MM.1S (cell line): ENCODE measurements around the gene CHRM3.

ENCODE experiments used
- DNase-seq: peaks from one replicate; pipeline ENCODE4 v3.0.0-alpha.2; 2015
- H2AFZ ChIP-seq: fragments of 300-600 bp; sonication (generic); 2 replicates; pipeline ENCODE4 v1.6.0; 2016; ENCODE audit warnings: antibody characterized with exemption, low read length
- H3F3A ChIP-seq: fragments of 300-600 bp; sonication (generic); 2 replicates; pipeline ENCODE4 v1.6.1; 2016; ENCODE audit warnings: mild to moderate bottlenecking, antibody characterized with exemption, low read length, moderate library complexity, mixed read lengths; ENCODE audit not compliant: insufficient read depth
- H3K27ac ChIP-seq: fragments of 300-600 bp; sonication (generic); 2 replicates; pipeline ENCODE4 v1.5.1; 2016; ENCODE audit warnings: mild to moderate bottlenecking, low read length
- H3K27me3 ChIP-seq: fragments of 300-600 bp; sonication (generic); replicated peaks from 2 replicates; pipeline ENCODE4 v1.6.0; 2016; ENCODE audit warnings: low read length; ENCODE audit not compliant: insufficient read depth
- H3K36me3 ChIP-seq: fragments of 300-600 bp; sonication (generic); replicated peaks from 2 replicates; pipeline ENCODE4 v1.6.1; 2016; ENCODE audit warnings: mild to moderate bottlenecking, low read length, mixed read lengths; ENCODE audit not compliant: insufficient read depth
- H3K4me1 ChIP-seq: fragments of 300-600 bp; sonication (generic); 2 replicates; pipeline ENCODE4 v1.6.1; 2016; ENCODE audit warnings: low read length, mixed read lengths
- H3K4me2 ChIP-seq: fragments of 300-600 bp; sonication (generic); 2 replicates; pipeline ENCODE4 v1.6.0; 2016; ENCODE audit warnings: low read depth, low read length
- H3K4me3 ChIP-seq: fragments of 300-600 bp; sonication (generic); 2 replicates; pipeline ENCODE4 v1.5.1; 2016; ENCODE audit warnings: low read length, mixed read lengths
- H3K79me2 ChIP-seq: fragments of 300-600 bp; sonication (generic); 2 replicates; pipeline ENCODE4 v1.6.1; 2016; ENCODE audit warnings: mixed run types, low read length, mixed read lengths
- H3K9ac ChIP-seq: fragments of 300-600 bp; sonication (generic); 2 replicates; pipeline ENCODE4 v1.6.1; 2016; ENCODE audit warnings: low read length, mixed read lengths
- H3K9me2 ChIP-seq: fragments of 300-600 bp; sonication (generic); replicated peaks from 2 replicates; pipeline ENCODE4 v1.6.1; 2016; ENCODE audit warnings: mild to moderate bottlenecking, low read length, mixed read lengths; ENCODE audit not compliant: insufficient read depth
- H3K9me3 ChIP-seq: fragments of 300-600 bp; sonication (generic); replicated peaks from 2 replicates; pipeline ENCODE4 v1.6.1; 2016; ENCODE audit warnings: mild to moderate bottlenecking, low read length, mixed read lengths; ENCODE audit not compliant: insufficient read depth
- H4K20me1 ChIP-seq: fragments of 300-600 bp; sonication (generic); 2 replicates; pipeline ENCODE4 v1.6.1; 2016; ENCODE audit warnings: mild to moderate bottlenecking, low read length, moderate library complexity, mixed read lengths; ENCODE audit not compliant: insufficient read depth
- EZH2 ChIP-seq: fragments of 300-600 bp; sonication (generic); optimal IDR thresholded peaks from 2 replicates; pipeline ENCODE3; 2017; ENCODE audit warnings: low read depth, mild to moderate bottlenecking, antibody characterized with exemption, low read length, mixed read lengths
- EZH2phosphoT487 ChIP-seq: fragments of 300-600 bp; sonication (generic); IDR thresholded peaks from 2 replicates; pipeline ENCODE4 v1.6.1; 2018; ENCODE audit warnings: antibody characterized with exemption, low read length
- TF ChIP-seq, protein P1 (sequence below): fragments of 300-600 bp; sonication (generic); IDR thresholded peaks from 2 replicates; pipeline ENCODE4 v1.5.1; 2016; ENCODE audit warnings: antibody characterized with exemption, low read length, mixed read lengths

Gene CHRM3

DNA sequence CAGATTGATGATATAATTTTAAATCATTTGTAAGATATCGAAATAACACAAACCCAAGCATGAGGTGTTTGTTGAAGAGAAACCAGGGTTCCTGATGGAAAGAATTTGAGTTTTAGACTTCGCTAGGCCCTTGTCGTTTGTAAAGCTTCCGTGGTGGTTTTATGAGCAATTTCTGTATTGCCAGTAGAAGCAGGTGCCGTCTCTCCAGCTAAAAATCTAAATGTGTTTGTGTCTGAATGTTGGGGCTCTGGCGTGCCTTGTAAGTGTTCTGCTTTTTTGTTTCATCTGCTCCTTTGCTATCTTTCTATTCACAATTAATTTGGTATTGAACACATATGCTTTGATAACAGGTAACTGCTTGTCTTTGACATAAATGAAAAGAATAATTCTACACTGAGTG lies 27.5 kb downstream of the CHRM3 start:
- DNase-seq: no peak
- Histone ChIP-seq H3K36me3 (no peaks in the 10 kb centered on the region), H3K4me3 (no peak overlapping the region), H3K27me3 (no peaks in the 10 kb centered on the region), H3K9me2 (no peaks in the 10 kb centered on the region), H3K9me3 (no peaks in the 10 kb centered on the region), H3F3A (no peaks in the 10 kb centered on the region), H3K9ac (no peak overlapping the region), H3K79me2 (no peaks in the 10 kb centered on the region), H4K20me1 (no peaks in the 10 kb centered on the region), H3K4me2 (no peak overlapping the region), H2AFZ (no peak overlapping the region), H3K27ac (no peak overlapping the region), H3K4me1 (0 out of 2 replicates have a peak, but pooled peaks cover 4% of the 10 kb centered on the region)
- TF ChIP-seq, protein P1, sequence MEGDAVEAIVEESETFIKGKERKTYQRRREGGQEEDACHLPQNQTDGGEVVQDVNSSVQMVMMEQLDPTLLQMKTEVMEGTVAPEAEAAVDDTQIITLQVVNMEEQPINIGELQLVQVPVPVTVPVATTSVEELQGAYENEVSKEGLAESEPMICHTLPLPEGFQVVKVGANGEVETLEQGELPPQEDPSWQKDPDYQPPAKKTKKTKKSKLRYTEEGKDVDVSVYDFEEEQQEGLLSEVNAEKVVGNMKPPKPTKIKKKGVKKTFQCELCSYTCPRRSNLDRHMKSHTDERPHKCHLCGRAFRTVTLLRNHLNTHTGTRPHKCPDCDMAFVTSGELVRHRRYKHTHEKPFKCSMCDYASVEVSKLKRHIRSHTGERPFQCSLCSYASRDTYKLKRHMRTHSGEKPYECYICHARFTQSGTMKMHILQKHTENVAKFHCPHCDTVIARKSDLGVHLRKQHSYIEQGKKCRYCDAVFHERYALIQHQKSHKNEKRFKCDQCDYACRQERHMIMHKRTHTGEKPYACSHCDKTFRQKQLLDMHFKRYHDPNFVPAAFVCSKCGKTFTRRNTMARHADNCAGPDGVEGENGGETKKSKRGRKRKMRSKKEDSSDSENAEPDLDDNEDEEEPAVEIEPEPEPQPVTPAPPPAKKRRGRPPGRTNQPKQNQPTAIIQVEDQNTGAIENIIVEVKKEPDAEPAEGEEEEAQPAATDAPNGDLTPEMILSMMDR: no peak
- TF ChIP-seq EZH2phosphoT487: no peak
- TF ChIP-seq EZH2: no peak

DNA sequence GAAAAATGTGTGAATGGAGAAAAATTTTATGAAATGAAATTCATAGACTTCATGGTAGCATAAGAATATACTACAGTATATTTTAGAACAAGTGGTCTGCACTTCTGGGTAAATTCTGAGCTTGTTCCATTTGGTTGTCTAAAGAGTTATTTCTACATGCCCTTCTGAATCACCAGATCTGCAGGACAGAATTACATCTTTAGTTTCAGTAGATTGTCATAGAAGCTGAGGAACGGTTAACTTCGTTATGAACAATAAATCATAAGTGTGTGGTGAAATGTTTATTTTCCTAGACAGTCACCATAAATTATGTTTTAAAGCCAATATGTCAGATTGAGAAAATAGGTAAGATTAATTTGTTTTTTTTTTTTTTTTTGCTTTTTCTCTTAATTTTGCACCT lies 30.9 kb downstream of the CHRM3 start:
- DNase-seq: no peak
- Histone ChIP-seq H3K27ac (no peak overlapping the region), H3F3A (no peaks in the 10 kb centered on the region), H2AFZ (no peak overlapping the region), H3K36me3 (no peaks in the 10 kb centered on the region), H3K4me1 (0 out of 2 replicates have a peak, but pooled peaks cover 4% of the 10 kb centered on the region), H3K79me2 (no peaks in the 10 kb centered on the region), H3K27me3 (no peaks in the 10 kb centered on the region), H3K9me2 (no peaks in the 10 kb centered on the region), H4K20me1 (no peaks in the 10 kb centered on the region), H3K9me3 (no peaks in the 10 kb centered on the region), H3K9ac (no peak overlapping the region), H3K4me3 (no peak overlapping the region), H3K4me2 (no peak overlapping the region)
- TF ChIP-seq, protein P1: no peak
- no peak for TF ChIP-seq EZH2phosphoT487
- TF ChIP-seq EZH2: no peak

DNA sequence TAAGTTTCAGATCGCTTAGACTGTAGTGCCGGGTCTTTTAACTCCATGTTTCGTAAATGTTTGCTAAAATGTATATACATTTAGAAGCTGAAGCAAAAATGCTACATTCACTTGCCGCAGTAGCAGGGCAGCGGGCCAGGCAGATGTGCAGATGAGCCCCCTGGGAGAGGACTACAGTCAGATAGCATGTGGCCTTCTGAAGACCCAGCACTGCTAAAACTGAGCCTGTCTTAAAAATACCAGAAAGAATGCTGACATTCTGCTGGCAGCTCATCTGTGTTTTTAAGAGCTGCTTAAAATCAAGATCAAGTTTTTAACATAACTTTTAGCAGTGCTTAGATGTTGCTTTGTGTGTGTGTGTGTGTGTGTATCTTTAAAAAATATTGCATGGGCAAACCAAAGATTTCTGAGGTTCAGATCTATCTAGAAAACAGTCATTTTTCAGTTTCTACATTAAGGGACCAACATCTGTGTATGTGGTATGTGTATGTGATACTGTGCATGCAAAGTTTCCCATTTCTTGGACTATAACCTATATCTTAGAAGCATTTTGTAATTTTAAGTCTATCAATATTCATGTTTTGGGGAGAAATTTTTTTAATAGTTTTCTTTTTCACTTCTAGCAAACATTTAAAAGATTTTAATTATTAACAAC lies 31.7 kb downstream of the CHRM3 start:
- H4K20me1 ChIP-seq: no peaks in the 10 kb centered on the region
- H3K4me1 ChIP-seq: 0 out of 2 replicates have a peak, but pooled peaks cover 4% of the 10 kb centered on the region
- H3K36me3 ChIP-seq: no peaks in the 10 kb centered on the region
- H3K79me2 ChIP-seq: no peaks in the 10 kb centered on the region
- H3K9me3 ChIP-seq: no peaks in the 10 kb centered on the region
- no peak overlapping the region for H3K27ac ChIP-seq
- H3K4me3 ChIP-seq: no peak overlapping the region
- H3F3A ChIP-seq: no peaks in the 10 kb centered on the region; the same call in 1 of the 2 replicates
- DNase-seq: no peak
- H3K27me3 ChIP-seq: no peaks in the 10 kb centered on the region
- no peak overlapping the region for H2AFZ ChIP-seq
- H3K9me2 ChIP-seq: no peaks in the 10 kb centered on the region
- no peak overlapping the region for H3K4me2 ChIP-seq
- no peak overlapping the region for H3K9ac ChIP-seq
- TF ChIP-seq, protein P1: no peak
- TF ChIP-seq EZH2 (no peak), EZH2phosphoT487 (no peak)
